GF-D8 (cell line): ENCODE measurements around the gene KLF13.
A peak's percentile ranks its signal among the peaks of the same experiment; 100 is the strongest.

ENCODE experiments used
- DNase-seq: peaks from one replicate; lab custom pipeline; 2025; lab: John Stamatoyannopoulos, UW

Gene KLF13

DNA sequence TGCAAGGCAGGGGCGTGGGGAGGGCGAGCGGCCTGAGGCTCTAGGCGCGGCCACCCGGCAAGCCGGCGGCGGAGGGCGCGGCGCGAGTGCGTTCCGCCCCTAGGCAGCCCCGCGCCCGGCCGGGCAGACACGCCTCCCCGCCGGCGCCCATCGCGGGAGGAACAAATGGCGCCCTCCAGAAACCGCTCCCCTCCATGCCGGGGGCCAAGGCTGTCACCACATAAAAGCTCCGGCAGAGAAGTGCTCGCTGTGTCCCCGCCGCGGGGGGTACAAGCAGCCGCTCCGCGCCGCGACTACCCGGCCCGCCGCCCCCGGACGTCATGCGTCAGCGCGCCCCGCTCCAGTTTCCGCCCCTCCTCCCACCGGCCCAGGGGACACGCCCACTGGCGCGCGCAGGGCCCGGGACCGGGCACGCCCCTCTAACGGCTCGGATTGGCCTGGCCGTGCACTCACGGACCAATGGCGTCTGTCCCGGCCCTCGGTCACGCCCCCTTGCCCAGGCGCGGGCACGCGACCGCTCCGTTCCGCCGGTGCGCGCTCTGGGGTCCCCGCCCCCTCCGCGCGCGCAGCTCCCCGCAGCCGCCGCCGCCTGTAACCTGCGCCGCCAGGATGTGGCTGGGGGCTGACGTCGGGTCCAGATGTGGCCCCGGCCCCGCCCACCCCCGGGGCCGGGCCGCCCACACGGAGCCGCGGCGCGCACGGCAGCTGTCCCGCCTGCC lies at the start of gene KLF13:
Gene KLF13 (plus strand): TSS at position 680 of the 719 bp plus-strand sequence. CDS start 378 bp downstream, outside the sequence.
- peak; percentile 69 for DNase-seq

DNA sequence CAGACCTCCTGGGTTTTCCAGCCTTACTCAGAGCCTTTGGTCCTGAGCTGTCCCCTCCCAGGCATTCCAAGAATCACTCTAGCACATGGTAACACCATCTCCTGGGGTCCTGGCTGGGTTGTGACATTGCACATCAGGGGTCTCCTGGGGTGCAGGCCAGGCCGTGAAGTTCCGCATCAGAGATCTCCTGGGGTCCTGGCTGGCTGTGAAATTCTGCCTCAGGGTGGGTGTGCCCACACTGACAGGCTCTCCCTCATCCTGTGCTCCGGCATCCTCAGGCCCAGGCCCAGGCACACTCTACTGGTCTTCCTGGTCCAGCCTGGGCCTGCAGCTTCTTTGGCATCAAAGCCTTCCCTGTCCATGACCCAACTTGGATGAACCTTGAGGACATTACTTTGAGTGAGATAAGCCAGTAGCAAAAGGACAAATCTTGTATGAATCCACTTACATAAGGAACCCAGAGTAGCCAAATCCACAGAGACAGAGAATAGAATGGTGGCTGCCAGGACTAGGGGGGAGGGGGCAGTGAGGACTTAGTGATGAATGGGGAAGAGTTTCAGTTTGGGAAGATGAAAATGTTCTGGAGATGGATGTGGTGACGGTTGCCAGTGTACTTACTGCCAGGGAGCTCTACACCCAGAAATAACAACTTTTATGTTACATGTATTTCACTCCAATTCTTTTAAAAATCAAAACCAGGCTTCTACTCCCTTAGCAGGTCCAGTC lies 49.1 kb upstream of the KLF13 start:
- no peak for DNase-seq

DNA sequence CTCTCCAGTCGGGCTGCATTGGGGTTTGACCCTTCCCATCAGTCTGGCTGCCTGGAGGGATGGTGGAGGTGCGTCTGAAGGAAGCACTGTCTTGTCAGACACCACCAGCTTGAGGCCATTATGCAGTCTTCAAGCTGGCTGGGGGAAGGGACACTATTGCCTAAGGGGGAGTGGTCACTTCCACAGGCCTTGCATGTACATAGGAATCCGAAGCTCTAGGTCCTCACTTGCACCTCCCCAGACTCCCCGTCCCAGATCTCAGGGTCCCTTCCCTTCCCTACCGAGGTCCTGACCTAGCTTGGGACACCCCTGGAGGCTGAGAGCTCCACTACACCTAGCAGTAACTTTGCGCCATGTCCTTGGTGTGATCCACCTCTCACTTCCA lies 48.6 kb upstream of the KLF13 start:
- no peak for DNase-seq

DNA sequence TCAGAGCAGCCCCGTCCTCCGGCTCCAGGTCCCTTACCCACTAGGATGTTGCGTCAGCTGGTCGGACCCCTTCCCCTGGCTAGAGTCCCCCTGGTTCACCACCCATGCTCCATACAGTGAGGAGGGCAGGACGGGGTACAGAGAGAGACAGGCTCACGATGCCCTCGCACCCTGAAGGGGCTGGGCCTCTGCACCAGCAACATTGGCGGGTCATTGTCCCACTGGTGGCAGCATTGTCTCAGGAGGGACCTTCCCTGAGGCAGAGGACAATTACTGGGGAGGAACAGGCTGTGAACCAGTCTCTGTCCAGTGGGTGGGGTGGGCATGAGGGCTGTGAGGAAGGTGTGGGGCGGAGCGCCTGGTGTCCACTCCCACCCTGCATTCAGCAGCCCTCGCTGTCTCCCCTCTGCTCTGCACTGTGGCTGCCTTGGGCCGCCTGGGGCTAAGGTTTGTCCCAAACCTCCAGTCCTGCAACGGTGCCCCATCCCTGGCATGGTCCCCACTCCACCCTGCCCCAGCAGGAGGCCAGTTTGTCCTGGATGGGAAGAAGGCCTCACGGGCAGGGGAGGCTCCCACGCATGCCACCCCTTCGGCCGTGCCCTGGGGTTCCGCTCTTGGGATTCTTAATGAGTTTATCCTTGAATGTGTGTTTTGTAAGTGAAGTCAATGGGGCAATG lies 48.0 kb upstream of the KLF13 start:
- no peak for DNase-seq

DNA sequence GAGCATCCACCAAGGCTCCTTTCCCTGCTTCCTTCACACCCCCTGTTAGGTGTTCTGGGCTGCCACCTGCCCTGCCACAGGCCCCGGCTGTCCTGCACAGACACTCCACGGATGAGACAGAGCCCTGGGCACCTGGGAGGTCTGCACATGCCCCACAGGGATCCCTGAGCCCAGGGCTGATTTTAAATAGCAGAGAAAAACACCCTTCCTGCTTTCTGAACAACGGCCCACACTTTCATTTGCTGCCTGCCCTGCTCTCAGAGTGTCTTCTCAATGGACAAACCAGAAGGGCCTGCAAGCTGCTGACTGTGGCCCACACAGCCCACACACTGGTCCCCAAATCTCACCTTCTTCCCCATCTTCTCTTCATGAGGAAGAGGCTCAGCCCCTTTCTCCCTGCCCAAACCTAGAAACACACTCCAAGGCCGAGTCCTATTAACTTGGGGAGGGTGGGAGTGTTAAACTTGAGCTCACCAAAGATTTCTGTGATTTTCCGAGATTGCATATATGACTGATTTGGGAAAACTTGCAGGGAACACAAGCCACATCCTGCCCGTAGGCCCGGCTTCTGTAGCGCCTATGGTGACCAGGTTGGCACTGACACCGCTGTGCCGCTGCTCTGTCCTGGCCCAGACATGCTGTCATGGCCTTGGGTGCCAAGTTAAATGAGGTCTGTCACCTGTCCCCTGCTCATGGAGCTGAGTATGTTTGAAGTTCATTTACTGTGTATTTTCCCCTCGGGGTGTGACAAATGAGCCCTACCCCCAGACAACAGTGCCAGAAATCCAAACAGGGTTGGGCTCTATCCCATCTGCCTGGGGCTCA lies 47.2 kb upstream of the KLF13 start:
- DNase-seq: no peak

DNA sequence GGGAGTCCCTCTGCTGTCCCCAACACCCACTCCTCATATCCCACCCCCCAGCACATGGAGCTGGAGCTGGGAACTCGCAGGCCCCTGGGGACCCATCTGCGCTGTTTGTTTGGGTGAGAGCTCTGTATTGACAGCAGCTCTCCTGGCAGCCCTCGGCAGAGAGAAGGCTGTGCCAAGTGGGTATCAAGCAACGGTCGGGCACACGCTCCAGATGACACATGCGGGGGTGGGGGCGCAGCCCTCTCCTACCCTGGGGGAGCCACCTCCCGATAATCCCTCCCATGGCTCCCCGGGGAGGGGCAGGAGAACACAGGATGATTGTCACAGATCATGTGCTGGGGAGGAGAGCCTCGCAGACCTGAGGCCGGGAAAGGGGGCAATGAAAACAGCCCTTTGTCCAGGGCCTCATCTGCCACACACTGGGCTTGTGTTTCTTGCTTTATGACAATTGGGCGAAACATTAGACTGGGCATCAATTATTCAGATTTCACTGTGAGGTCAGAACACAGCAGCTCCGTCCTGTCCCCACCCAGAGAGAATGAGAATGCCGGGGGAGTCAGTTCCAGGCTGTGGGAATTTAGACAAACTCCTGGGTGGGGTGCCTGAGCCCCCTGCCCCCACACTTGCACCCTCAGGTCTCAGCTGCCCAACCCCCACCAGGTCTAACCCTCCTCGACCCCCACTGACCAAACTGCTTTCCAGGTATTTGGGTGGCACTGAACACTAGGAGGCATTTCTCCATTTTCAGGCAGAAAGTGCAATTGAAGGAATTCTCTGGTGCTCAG lies 46.4 kb upstream of the KLF13 start:
- no peak for DNase-seq

DNA sequence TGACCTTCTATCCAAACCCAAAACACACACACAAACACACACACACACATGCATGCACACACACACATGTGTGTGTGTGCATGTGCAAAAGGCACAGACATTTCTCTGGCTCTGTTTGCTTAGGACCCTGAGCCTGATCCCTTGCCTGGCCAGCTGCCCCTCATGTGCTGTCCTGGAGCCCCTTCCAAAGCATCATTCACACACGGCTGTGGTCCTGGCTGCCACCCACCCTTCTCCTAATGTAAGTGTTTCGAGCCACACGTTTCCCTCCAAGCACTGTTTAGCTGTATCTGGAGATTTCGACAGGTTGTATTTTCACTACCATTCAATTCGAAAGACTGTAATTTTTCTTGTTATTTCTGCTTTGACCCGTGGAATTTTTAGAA lies 45.8 kb upstream of the KLF13 start:
- DNase-seq: no peak

DNA sequence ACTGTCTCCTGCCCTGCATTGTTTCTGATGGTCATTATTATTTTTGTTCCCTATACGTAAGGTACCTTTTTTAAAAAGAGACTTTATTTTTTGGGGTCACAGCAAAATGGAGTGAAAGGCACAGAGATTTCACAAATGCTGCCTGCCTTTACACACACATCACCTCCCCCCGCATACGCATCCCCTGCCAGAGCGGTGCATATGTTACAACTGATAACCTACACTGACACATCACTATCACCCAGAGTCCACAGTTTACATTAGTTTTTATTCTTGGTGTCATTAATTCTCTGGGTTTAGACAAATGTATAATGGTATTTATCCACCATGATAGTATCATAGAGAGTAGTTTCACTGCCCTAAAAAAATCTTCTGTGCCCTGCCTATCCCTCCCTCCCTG lies 43.6 kb upstream of the KLF13 start:
- DNase-seq: no peak

DNA sequence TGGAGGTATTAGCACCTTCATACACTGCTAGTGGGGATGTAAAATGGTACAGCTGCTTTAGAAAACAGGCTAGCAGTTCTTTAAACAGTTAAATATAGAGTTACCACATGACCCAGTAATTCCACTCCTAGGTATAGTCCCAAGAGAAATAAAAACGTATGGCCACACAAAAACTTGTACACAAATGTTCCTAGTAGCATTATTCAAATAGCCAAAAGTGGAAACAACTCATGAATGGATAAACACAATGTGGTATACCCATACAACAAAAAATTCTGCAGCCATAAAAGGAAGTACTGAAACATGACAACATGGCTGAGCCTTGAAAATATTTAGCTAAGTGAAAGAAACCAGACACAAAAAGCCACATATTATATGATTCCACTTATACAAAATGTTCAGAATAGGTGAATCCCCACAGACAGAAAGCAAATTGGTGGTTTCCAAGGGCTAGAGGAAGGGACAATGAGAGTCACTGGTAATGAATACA lies 40.8 kb upstream of the KLF13 start:
- DNase-seq: no peak

DNA sequence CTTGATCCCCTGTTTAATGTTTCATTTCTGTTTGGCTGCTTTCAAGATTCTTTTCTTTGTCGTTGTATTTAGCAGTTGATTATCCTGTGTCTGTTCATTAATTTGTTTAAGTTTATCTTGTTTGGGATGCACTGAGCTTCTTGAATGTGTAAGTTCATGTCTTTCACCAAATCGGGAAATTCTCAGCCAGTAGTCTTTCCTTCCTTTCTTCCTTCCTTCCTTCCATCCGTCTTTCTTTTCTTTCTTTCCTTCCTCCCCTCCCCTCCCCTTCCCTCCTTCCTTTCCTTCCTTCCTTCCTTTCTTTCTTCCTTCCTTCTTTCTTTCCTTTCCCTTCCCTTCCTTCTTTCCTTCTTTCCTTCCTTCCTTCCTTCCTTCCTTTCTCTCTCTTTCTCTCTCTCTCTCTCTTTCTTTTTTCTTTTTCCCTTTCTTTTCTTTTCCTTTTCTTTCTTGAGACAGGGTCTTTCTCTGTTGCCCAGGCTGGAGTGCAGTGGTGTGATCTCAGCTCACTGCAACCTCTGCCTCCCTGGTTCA lies 35.5 kb upstream of the KLF13 start:
- DNase-seq: no peak

DNA sequence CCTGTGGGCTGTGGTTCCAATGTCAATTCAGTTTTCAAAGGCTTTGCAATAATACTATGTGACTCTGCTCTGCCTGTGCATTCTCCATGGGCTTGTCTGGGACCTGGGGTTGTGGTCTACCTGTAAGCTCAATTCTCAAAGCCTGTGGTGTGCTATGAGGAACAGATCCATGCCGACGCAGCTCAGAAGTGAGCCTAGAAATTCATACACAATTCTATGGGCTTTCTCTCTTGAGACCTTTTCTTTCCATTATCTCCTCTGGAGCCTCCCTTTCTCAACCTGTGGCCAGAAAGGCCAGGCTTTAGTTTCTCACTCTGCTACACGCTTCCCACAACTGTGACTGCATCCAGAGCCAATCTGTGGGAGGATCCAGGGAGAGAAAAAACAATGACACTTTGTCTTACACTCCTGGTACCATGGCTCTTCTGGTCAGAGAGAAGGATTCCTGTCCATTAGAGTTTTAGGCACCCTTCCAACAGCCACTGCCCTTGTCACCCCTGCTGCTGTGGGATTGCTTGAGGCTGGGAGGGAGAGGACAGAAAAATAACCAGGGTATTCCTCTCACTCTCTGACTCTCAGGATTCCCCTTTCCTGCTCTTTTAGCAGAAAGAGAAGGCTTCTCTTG lies 34.1 kb upstream of the KLF13 start:
- no peak for DNase-seq

DNA sequence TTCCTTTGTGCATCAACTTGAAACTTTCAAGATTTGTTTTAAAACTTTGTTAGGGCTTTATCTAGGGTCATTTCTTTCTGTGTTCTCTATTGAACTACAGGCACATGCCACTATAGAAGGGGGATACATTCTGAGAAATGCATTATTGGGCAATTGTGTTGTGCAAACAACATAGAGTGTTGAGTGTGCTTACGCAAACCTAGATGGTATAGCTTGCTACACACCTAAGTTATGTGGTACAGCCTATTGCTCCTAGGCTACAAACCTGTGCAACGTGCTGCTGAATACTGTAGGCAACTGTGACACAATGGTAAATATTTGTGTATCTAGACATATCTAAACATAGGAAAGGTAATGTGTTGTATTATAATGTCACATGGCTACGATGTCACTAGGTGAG lies 33.0 kb upstream of the KLF13 start:
- DNase-seq: no peak

DNA sequence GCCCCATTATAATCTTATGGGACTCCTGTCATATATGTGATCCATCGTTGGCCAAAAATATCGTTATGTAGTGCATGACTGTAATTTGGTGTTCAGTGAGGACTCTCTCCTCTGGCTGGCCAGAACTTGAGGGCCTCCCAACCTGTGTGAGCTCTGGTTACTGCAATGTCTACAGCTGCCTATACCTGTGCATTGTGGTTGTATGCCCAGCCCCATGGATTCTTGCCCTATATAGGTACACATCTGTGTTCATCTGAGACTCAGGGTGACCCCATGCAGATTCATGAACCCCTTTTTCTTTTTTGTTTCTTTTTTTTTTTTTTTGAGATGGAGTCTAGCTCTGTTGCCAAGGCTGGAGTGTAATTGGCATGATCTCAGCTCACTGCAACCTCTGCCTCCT lies 32.6 kb upstream of the KLF13 start:
- DNase-seq: no peak

DNA sequence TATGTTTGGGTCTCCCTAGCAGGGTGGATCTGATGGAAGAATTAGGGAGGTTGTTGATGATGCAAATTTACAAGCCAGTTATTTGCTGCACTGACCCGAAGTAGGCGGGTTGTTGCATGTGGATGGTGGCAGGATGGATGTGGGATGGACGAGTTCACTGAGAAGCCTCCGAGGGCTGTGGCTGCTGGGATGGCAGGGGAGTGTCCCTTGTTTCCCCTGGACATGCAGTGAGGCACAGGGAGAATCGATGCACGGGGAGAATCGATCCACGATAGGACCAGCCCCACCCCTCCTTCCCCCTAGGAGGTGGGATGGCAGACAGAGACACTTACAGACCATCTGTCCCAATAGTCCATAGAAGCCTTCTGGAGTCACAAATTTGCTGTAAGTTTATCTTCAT lies 31.0 kb upstream of the KLF13 start:
- DNase-seq: no peak

DNA sequence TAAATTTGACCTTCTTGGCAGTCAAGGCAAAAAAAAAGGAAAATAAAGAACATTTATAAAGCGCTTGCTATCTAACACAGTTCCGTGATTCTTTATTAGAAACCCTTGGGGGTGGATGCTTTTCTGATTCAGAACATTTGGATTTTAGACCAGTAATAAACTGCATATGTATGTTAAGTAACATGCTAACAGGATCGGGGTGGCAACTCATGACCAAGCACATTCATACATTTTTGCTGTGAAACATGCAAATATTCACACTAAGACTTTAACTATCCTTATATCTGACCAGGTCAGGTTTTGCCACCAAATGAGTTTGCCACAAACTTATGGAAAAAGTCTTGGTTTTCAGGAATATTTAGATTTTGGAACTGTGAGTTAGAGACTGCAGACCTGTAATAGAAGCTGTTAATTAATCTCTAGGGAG lies 30.4 kb upstream of the KLF13 start:
- DNase-seq: no peak

DNA sequence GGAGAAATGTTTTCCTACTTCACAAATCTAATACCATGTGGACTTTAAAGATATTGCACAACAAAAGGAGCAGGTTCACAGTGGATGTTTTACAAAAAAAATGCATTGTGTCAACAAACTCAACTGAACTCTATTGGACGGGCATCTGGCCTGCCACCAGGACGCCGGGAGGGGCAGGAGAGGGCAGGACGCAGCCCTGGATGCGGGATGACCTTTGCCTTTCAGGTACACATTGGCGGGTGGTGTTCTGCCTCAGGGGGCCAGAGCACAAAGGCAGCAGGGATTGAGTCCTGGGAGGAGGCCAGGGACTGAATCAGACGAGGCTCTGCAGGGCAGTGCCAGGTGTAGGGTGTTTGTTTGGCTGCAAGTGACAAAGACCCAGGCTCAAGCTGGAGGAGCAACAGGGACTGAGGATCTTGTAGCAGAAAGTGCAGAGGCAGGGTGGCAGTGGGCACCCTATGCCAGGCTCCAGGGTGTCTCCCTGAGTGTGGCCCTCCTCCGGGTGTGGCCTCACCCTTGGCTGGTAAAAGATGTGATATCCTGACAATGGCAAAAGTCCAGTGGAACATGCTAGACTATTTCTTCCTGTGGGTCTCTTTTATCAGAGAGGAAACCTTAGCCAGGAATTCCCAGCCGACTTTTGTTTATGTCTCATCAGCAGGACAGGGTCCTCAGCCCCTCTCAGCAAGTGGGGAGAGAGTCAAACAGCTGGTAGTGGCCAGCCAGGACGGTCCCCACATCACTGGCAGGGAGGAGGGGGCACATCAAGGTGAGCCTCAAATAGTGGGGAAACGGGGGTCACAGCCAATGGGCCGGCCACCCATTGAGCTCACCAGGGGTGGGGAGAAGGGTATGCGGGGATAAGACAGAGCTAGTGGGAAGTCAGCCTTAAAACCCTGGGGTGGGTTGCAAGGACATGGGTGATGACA lies 29.7 kb upstream of the KLF13 start:
- DNase-seq: no peak

DNA sequence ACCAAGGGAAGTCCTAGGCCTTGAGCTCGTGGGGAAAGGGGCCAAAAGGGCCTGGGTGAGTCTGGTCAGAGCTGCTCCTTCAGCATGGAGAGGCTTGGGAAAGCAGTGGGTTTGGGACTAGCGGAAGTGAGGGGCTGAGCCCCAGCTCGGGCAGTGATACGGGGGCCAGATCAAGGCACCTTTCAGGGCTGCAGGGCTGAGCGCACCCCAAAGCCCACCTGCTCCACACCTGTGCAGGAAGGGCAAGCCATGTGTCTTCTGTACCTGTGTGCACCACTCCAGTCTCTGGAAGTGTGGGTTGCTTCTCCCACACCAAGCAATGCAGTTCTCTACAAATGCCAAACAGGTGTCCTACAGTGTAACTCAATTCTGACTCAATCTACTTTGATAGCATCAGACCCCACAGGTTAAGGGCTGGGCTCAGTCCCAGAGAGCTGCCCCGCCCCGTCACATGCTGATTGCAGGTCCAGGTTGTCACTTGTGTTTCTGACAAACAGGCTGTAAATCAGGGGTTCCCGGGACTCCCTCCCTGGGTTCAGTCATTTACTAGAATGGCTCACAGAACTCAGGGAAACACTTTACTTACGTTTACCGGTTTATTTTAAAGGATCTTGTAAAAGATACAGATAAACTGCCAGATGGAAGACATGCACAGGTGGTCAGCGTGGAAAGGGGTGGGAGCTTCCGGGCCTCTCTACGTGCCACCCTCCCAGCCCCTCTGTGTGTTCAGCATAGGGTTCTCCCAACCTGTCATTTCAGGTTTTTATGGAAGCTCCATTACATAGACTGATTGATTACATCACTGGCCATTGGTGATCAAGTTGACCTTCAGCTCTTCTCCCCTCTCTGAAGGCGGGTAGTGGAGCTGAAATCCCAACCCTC lies 28.8 kb upstream of the KLF13 start:
- DNase-seq: no peak

DNA sequence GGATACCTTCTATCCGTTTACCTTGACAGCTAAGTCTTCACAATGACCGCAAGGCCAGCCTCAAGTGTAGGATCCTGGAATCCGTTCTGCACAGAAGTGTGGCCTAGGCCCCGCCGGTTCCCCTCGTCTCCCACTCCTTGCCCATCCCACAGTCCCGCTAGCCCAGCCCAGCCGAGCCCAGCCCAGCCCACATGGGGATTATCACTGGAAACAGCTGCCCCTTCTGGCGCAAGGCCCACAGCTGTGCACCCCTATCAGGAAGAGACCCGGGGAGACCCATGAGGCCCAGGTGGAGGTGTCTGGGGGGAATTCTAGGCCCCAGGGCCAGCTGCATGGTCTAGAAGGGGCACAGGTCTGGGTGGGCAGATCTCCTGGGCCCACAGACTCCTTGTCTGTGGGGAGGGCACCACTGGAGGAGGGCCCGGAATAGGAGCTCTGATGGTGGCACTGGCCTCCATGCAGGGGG lies 27.9 kb upstream of the KLF13 start:
- DNase-seq: no peak
